Measurements from ENCODE around the gene PLPP1.

Gene PLPP1

DNA sequence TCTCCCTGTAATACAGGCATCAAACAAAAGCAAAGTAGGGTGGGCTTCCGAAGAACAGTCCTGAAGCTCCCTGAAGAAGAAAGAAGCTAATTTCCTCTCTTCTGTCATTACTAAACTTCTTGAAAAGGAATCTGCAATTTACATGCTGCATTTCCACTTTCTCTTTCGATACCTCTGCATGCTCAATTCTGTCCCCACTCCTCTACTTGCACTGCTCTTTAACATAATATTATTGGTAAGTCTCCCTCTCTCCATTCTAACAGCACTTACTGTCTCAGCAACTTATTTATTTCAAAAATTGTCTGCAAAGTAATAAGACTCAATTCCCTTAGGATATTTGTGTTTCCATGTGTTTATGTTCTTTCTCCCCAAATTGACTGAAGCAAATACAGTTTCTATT lies 3.9 kb upstream of the PLPP1 start:
- TF ChIP-seq TAF1 (IDR thresholded peaks at IDR 0.05; ENCODE audit: borderline replicate concordance, insufficient read depth, low read length) (no peak), SIN3A (IDR thresholded peaks at IDR 0.05; ENCODE audit: borderline replicate concordance, insufficient read depth, low read length) (no peak), REST (IDR thresholded peaks at IDR 0.05; ENCODE audit: insufficient read depth in 1 of 2, low read depth in 2 of 2, low read length in 2 of 2) (no peak), POLR2AphosphoS5 (IDR thresholded peaks at IDR 0.05; ENCODE audit: low read depth, low read length) (no peak), FOXP2 (optimal IDR thresholded peaks at IDR 0.05; ENCODE audit: borderline replicate concordance, extremely low read depth, extremely low read length, insufficient read depth) (no peak)

GRCh38 chr5:55535199-55535905 lies 588 bp upstream of the PLPP1 start:
- TF ChIP-seq FOXP2 (optimal IDR thresholded peaks at IDR 0.05; ENCODE audit: borderline replicate concordance, extremely low read depth, extremely low read length, insufficient read depth) (no peak), SIN3A (IDR thresholded peaks at IDR 0.05; ENCODE audit: borderline replicate concordance, insufficient read depth, low read length) (0 out of 2 replicates have a peak, but pooled peaks have one; percentile 1)

GRCh38 chr5:55533521-55534435 lies 986 bp downstream of the PLPP1 start:
- no peak for TF ChIP-seq REST (IDR thresholded peaks at IDR 0.05; ENCODE audit: insufficient read depth in 1 of 2, low read depth in 2 of 2, low read length in 2 of 2)
- TF ChIP-seq SIN3A (IDR thresholded peaks at IDR 0.05; ENCODE audit: borderline replicate concordance, insufficient read depth, low read length), result no peak
- TF ChIP-seq POLR2AphosphoS5 (IDR thresholded peaks at IDR 0.05; ENCODE audit: low read depth, low read length), result no peak
- no peak for TF ChIP-seq FOXP2 (optimal IDR thresholded peaks at IDR 0.05; ENCODE audit: borderline replicate concordance, extremely low read depth, extremely low read length, insufficient read depth)
- TF ChIP-seq TAF1 (IDR thresholded peaks at IDR 0.05; ENCODE audit: borderline replicate concordance, insufficient read depth, low read length), result no peak

GRCh38 chr5:55530669-55531068 lies 4.1 kb downstream of the PLPP1 start:
- TF ChIP-seq POLR2AphosphoS5 (IDR thresholded peaks at IDR 0.05; ENCODE audit: low read depth, low read length) (no peak), FOXP2 (optimal IDR thresholded peaks at IDR 0.05; ENCODE audit: borderline replicate concordance, extremely low read depth, extremely low read length, insufficient read depth) (no peak), TAF1 (IDR thresholded peaks at IDR 0.05; ENCODE audit: borderline replicate concordance, insufficient read depth, low read length) (no peak), SIN3A (IDR thresholded peaks at IDR 0.05; ENCODE audit: borderline replicate concordance, insufficient read depth, low read length) (no peak), REST (IDR thresholded peaks at IDR 0.05; ENCODE audit: insufficient read depth in 1 of 2, low read depth in 2 of 2, low read length in 2 of 2) (no peak)

DNA sequence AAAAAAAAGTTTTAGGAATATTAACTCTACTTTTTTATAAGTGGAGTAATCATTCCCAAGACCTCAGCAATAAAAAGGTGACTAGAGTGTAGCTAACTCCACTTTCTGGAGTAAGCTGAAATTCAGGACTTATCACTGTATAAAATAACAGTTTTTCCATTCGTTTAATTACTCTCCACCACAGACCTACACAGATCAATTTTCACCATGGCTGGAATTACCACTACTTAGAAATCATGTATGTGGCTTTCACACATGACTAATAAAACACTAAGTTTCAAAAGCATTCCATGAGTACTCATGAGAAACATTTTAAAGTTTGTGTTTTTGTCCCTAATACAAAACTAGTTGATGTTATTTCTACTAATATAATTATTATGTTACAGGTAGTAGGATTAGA lies 9.9 kb downstream of the PLPP1 start:
- TF ChIP-seq TAF1 (IDR thresholded peaks at IDR 0.05; ENCODE audit: borderline replicate concordance, insufficient read depth, low read length) (no peak), POLR2AphosphoS5 (IDR thresholded peaks at IDR 0.05; ENCODE audit: low read depth, low read length) (no peak), SIN3A (IDR thresholded peaks at IDR 0.05; ENCODE audit: borderline replicate concordance, insufficient read depth, low read length) (no peak), FOXP2 (optimal IDR thresholded peaks at IDR 0.05; ENCODE audit: borderline replicate concordance, extremely low read depth, extremely low read length, insufficient read depth) (no peak), REST (IDR thresholded peaks at IDR 0.05; ENCODE audit: insufficient read depth in 1 of 2, low read depth in 2 of 2, low read length in 2 of 2) (no peak)
